CD14-positive monocyte (primary cell): ENCODE measurements around the gene PSMB2. TPM values are rescaled to one million over a fixed set of nuclear protein-coding genes. Genes with fewer than 3 reads are reported as not detected.

Source experiments
- DNase-seq, 3 donors: peaks; one replicate each; pipeline ENCODE4 v3.0.0-alpha.2; 2011 to 2022
- H2AFZ ChIP-seq: 2 replicates; pipeline ENCODE4 v1.6.0; 2012; ENCODE audit warnings: mild to moderate bottlenecking, low read depth, low read length, inconsistent platforms; ENCODE audit not compliant: insufficient read depth, poor library complexity, severe bottlenecking
- H3K27ac ChIP-seq, 2 donors: 1 replicate in 1 of 2; 2 replicates in 1 of 2; pipeline ENCODE4 v1.5.1; 2012 to 2013; ENCODE audit warnings: low read length in 2 of 2, control low read depth in 1 of 2, inconsistent platforms in 1 of 2, low read depth in 1 of 2, mild to moderate bottlenecking in 1 of 2
- H3K27me3 ChIP-seq, 2 donors: one replicate each; pipeline versions ENCODE4 v1.6.0 to v1.6.1; 2011 to 2013; ENCODE audit warnings: low read length in 2 of 2; ENCODE audit not compliant: control insufficient read depth in 2 of 2, insufficient read depth in 2 of 2
- H3K36me3 ChIP-seq, 2 donors: replicated peaks in 1 of 2; 1 replicate in 1 of 2; 2 replicates in 1 of 2; pipeline versions ENCODE4 v1.5.1 to v1.6.1; 2012 to 2013; ENCODE audit warnings: low read length in 2 of 2, control low read depth in 1 of 2, inconsistent platforms in 1 of 2, mild to moderate bottlenecking in 1 of 2; ENCODE audit not compliant: insufficient read depth in 2 of 2, control insufficient read depth in 1 of 2
- H3K4me1 ChIP-seq, 2 donors: 1 replicate in 1 of 2; 2 replicates in 1 of 2; pipeline versions ENCODE4 v1.5.1 to v1.6.1; 2012 to 2013; ENCODE audit warnings: low read length in 2 of 2, control low read depth in 1 of 2, inconsistent platforms in 1 of 2, mild to moderate bottlenecking in 1 of 2, moderate library complexity in 1 of 2; ENCODE audit not compliant: insufficient read depth in 2 of 2, control insufficient read depth in 1 of 2
- H3K4me2 ChIP-seq: replicated peaks from 2 replicates; pipeline ENCODE3; 2012; ENCODE audit warnings: low read length, moderate library complexity, mild to moderate bottlenecking; ENCODE audit not compliant: poor library complexity, severe bottlenecking; ENCODE audit errors: extremely low read depth
- H3K4me3 ChIP-seq, 3 experiments: fragments of 200-600 bp in 1 of 3; sonication (generic) in 1 of 3; replicated peaks in 1 of 3; 1 replicate in 2 of 3; 2 replicates in 1 of 3; pipeline ENCODE4 v1.5.1; 2011 to 2013; ENCODE audit warnings: low read length in 3 of 3, mild to moderate bottlenecking in 3 of 3, control low read depth in 2 of 3, low read depth in 2 of 3, inconsistent platforms in 1 of 3, moderate library complexity in 1 of 3
- H3K79me2 ChIP-seq: 2 replicates; pipeline ENCODE4 v1.6.0; 2012; ENCODE audit warnings: mild to moderate bottlenecking, control low read depth, inconsistent platforms, low read length, moderate library complexity; ENCODE audit not compliant: insufficient read depth
- H3K9ac ChIP-seq: 2 replicates; pipeline ENCODE4 v1.6.0; 2017; ENCODE audit warnings: low read length, mild to moderate bottlenecking; ENCODE audit not compliant: insufficient read depth, poor library complexity, severe bottlenecking
- H3K9me3 ChIP-seq, 2 donors: replicated peaks in 1 of 2; 1 replicate in 1 of 2; 2 replicates in 1 of 2; pipeline versions ENCODE4 v1.5.1 to v1.6.1; 2012 to 2013; ENCODE audit warnings: low read length in 2 of 2, control low read depth in 1 of 2; ENCODE audit not compliant: control insufficient read depth in 1 of 2, insufficient read depth in 1 of 2
- H4K20me1 ChIP-seq: 2 replicates; pipeline ENCODE4 v1.6.0; 2012; ENCODE audit warnings: mild to moderate bottlenecking, low read length, control low read depth, moderate library complexity; ENCODE audit not compliant: insufficient read depth
- H3K27ac Mint-ChIP-seq, 7 donors: one replicate each; pipeline ENCODE4 v1.8.0; 2020; ENCODE audit warnings: mild to moderate bottlenecking in 7 of 7, mixed read lengths in 7 of 7, moderate library complexity in 6 of 7, inconsistent platforms in 2 of 7
- H3K27me3 Mint-ChIP-seq, 3 donors: one replicate each; pipeline ENCODE4 v1.8.0; 2021 to 2022; ENCODE audit warnings: low read depth in 3 of 3, mild to moderate bottlenecking in 3 of 3, mixed read lengths in 3 of 3, moderate library complexity in 3 of 3, inconsistent platforms in 1 of 3
- H3K36me3 Mint-ChIP-seq, 2 donors: one replicate each; pipeline ENCODE4 v1.8.0; 2020; ENCODE audit warnings: mixed read lengths in 2 of 2, inconsistent platforms in 1 of 2, mild to moderate bottlenecking in 1 of 2
- H3K4me1 Mint-ChIP-seq: one replicate; pipeline ENCODE4 v1.8.0; 2020; ENCODE audit warnings: mild to moderate bottlenecking, mixed read lengths
- H3K4me3 Mint-ChIP-seq, 2 donors: one replicate each; pipeline ENCODE4 v1.8.0; 2020; ENCODE audit warnings: mild to moderate bottlenecking in 2 of 2, mixed read lengths in 2 of 2, moderate library complexity in 1 of 2
- H3K9me3 Mint-ChIP-seq, 7 donors: one replicate each; pipeline ENCODE4 v1.8.0; 2020 to 2022; ENCODE audit warnings: mixed read lengths in 7 of 7, mild to moderate bottlenecking in 6 of 7, moderate library complexity in 6 of 7, inconsistent platforms in 2 of 7
- CTCF ChIP-seq: fragments of 200-600 bp; IDR thresholded peaks from one replicate; pipeline ENCODE4 v1.8.0; 2022; ENCODE audit warnings: antibody characterized with exemption, mild to moderate bottlenecking
- WGBS: methylation state at CpG from one replicate; pipeline ENCODE4 v1.1.5; 2013; ENCODE audit warnings: missing lambda C conversion rate; ENCODE audit not compliant: insufficient coverage; 5-methylcytosine and 5-hydroxymethylcytosine counted together
- intact Hi-C, 2 donors: fragments of 100-400 bp; cut with micrococcal nuclease; formaldehyde crosslinking; loops; one replicate each; pipeline versions ENCODE4 v1.15.0 to v1.15.1; 2023
- polyA plus RNA-seq, 3 donors: library from polyadenylated mRNA; depleted of rRNA in 1 of 3; unstranded in 2 of 3; stranded (reverse) in 1 of 3; fragments of 300-500 nt in 2 of 3; fragments of >200 nt in 1 of 3; fragmentation: Illumina TruSeq in 2 of 3; gene quantifications; 1 replicate in 2 of 3; 2 replicates in 1 of 3; pipeline ENCODE4 v1.2.3, GENCODE V29; 2012 to 2021

Gene PSMB2
- polyA plus RNA-seq, 3 donors, result 27.9 to 84.1 (median 78.6) TPM

DNA sequence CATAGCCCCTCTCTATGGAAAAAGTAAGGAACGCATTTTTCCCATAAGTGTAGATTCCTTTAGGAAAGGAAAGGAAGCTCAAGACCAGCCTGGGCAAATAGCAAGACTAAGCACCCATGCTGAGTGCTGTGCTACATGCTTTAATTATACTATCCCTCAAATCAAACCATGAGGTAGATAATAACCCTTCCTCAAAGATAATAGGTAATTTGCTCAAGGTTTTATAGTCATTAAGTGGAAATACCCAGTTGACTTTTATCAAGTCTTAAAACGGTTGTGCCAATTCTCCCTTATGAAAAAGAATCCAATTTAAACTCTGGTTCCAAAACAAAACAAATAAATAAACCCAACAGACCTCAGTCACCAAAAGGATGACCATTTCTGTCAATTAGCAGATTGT is 87.5 kb downstream of the PSMB2 start:
- H3K4me3 ChIP-seq, result no peak overlapping the region
- H3K36me3 ChIP-seq, result peaks cover 45 to 56% of the 10 kb centered on the region in 2 donors
- H3K27me3 Mint-ChIP-seq, result peaks cover 0 to 1% (median 0%) of the 10 kb centered on the region in 3 donors
- H4K20me1 ChIP-seq, result peaks cover 25% of the 10 kb centered on the region
- no peaks in the 10 kb centered on the region for H3K9me3 ChIP-seq
- peaks cover 83% of the 10 kb centered on the region for H3K79me2 ChIP-seq
- no peak overlapping the region for H3K27ac ChIP-seq
- peaks cover 40% of the 10 kb centered on the region for H3K4me1 Mint-ChIP-seq
- H3K9ac ChIP-seq, result no peak overlapping the region
- peaks cover 41 to 54% of the 10 kb centered on the region in 2 donors for H3K36me3 Mint-ChIP-seq
- TF ChIP-seq CTCF, result no peak
- DNase-seq, result no peak
- peaks cover 27 to 31% of the 10 kb centered on the region in 2 donors for H3K4me1 ChIP-seq
- intact Hi-C loops, result loop anchor here (10.0 kb wide), 2 partner anchors 209 to 359 kb away; partner anchors contain the start of gene SFPQ (in 1 of the 2)
- no peak overlapping the region for H3K4me3 Mint-ChIP-seq
- H2AFZ ChIP-seq, result no peak overlapping the region
- WGBS, result no CpG with 5 or more reads among the region's 2 CpGs
- H3K9me3 Mint-ChIP-seq, result no peaks in the 10 kb centered on the region
- H3K27ac Mint-ChIP-seq, result peak overlapping the region in 1 of 7 donors; percentile 23
- H3K27me3 ChIP-seq, result no peaks in the 10 kb centered on the region
- no peak overlapping the region for H3K4me2 ChIP-seq

Other genes starting within 250 kb of the PSMB2 start
- gene KIAA0319L, start 84.1 kb downstream of the PSMB2 start, polyA plus RNA-seq, result 10 to 100 TPM; 20.6 to 75.3 (median 28.6) TPM
- 1 to 10 TPM; 5.0 to 7.9 (median 7.0) TPM for gene NCDN, start 83.7 kb downstream of the PSMB2 start, polyA plus RNA-seq
- 1 to 10 TPM in 2 of 3 donors, under 1 TPM in 1; 0.77 to 4.5 (median 1.5) TPM for gene TFAP2E, start 68.2 kb downstream of the PSMB2 start, polyA plus RNA-seq
- 10 to 100 TPM in 1 of 3 donors, 1 to 10 TPM in 2; 7.7 to 12.3 (median 8.9) TPM for gene C1orf216, start 77.4 kb upstream of the PSMB2 start, polyA plus RNA-seq
- under 1 TPM in 2 of 3 donors, not detected in 1; 0.13 to 0.24 TPM for gene CLSPN, start 128.5 kb upstream of the PSMB2 start, polyA plus RNA-seq
- 10 to 100 TPM; 20.0 to 46.9 (median 24.0) TPM for gene AGO4, start 166.5 kb upstream of the PSMB2 start, polyA plus RNA-seq
- 10 to 100 TPM; 10.9 to 19.4 (median 13.9) TPM for gene AGO1, start 241.7 kb upstream of the PSMB2 start, polyA plus RNA-seq